ENCODE results near the gene ZNF207. TPM values are rescaled to one million over a fixed set of nuclear protein-coding genes. Genes with fewer than 3 reads are reported as not detected.
A peak's percentile ranks its signal among the peaks of the same experiment; 100 is the strongest.

ZNF207 gene
- total RNA-seq, 2 experiments from 2014 or later = 189 to 201 TPM

DNA sequence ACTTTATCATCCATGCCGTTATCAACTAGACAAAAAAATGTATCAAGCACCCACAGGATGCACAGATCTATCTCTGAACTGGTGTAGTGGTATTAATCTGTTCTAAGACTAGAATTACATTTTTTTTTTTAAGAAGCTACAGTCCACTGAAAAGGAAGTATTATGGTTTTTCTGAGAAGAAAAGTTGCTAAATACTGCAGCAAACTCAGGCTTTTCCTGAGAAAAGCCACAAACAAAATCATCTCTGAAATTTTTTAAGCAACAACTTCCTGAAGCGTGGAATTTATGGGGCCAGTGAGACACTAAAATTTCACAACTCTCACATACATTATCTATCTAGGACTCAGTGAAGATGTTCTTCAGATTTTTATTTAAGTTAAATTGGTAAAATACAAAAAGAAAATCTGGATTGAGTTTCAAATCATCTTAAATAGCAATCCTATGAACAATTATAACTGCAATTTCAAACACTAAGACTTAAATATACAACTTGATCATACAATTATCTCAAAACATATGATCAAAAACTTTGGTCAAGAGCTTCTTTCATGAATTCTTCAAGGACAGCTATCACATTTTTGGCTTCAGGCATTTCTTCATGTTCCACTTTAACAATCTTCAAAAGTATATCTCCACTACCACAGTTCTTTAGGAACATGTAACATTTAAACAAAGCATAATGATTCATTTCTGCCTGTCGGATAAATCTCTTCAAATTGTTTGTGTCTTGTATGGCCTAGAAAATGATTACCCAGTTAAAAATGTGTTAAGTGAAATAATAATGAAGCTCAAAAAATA is 18.5 kb upstream of the ZNF207 start:
- ChIA-PET POLR2A (interaction anchor here (1.2 to 1.6 kb wide), 2 partner anchors 10 to 11 kb away, joined by 4 read pairs; no protein-coding TSS in a partner anchor), CTCF (interaction anchor here (0.8 to 1.7 kb wide), 7 partner anchors 8 to 131 kb away, joined by 3 to 9 read pairs (median 4); partner anchors contain the start of gene C17orf75)
- H3K4me3 Mint-ChIP-seq = peak overlapping the region; percentile 3
- H3K9me3 Mint-ChIP-seq = no peaks in the 10 kb centered on the region
- peaks cover 31% of the 10 kb centered on the region for H3K4me1 Mint-ChIP-seq (ENCODE audit: low read depth)
- no peaks in the 10 kb centered on the region for H3K27me3 Mint-ChIP-seq
- ATAC-seq (peak; percentile 77), DNase-seq (no peak)
- H3K36me3 Mint-ChIP-seq (ENCODE audit: low read depth) = peaks cover 27% of the 10 kb centered on the region
- intact Hi-C loops (cut with micrococcal nuclease) = no loop called here
- TF ChIP-seq, protein P1, sequence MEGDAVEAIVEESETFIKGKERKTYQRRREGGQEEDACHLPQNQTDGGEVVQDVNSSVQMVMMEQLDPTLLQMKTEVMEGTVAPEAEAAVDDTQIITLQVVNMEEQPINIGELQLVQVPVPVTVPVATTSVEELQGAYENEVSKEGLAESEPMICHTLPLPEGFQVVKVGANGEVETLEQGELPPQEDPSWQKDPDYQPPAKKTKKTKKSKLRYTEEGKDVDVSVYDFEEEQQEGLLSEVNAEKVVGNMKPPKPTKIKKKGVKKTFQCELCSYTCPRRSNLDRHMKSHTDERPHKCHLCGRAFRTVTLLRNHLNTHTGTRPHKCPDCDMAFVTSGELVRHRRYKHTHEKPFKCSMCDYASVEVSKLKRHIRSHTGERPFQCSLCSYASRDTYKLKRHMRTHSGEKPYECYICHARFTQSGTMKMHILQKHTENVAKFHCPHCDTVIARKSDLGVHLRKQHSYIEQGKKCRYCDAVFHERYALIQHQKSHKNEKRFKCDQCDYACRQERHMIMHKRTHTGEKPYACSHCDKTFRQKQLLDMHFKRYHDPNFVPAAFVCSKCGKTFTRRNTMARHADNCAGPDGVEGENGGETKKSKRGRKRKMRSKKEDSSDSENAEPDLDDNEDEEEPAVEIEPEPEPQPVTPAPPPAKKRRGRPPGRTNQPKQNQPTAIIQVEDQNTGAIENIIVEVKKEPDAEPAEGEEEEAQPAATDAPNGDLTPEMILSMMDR (IDR thresholded peaks at IDR 0.05) = no peak
- peak overlapping the region; percentile 79 for H3K27ac Mint-ChIP-seq

DNA sequence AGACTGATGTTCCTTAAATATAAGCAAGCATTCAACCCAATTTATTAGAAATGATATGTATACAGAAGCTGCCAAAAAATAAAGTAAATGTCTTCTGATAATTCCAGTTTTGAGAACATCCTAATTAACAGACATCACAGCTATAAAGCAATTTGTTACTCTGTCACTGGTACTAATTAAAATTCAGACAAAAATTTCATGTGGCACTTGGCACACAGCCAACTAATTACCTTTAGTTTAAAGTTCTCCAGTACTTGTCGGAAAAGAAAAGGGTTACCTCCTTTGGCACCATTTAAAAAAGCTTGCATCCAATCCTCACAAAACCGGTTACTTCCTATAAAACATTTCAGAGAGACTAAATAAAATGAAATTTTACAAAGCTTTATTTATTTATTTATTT is 16.8 kb upstream of the ZNF207 start:
- ATAC-seq = no peak
- Mint-ChIP-seq H3K9me3 (no peaks in the 10 kb centered on the region), H3K36me3 (ENCODE audit: low read depth) (peaks cover 32% of the 10 kb centered on the region), H3K4me3 (no peak overlapping the region), H3K27ac (no peak overlapping the region), H3K4me1 (ENCODE audit: low read depth) (peaks cover 24% of the 10 kb centered on the region), H3K27me3 (no peaks in the 10 kb centered on the region)
- POLR2A ChIA-PET = interaction anchor here (0.8 to 0.9 kb wide), 2 partner anchors 55 to 80 kb away, joined by 3 read pairs; no protein-coding TSS in a partner anchor
- DNase-seq = no peak
- CTCF ChIA-PET = interaction anchor here (1.1 to 2.1 kb wide), 3 partner anchors 9 to 129 kb away, joined by 3 to 10 read pairs (median 4); partner anchors contain the start of gene C17orf75
- TF ChIP-seq, protein P1 (IDR thresholded peaks at IDR 0.05) = no peak
- intact Hi-C loops (cut with micrococcal nuclease) = no loop called here

DNA sequence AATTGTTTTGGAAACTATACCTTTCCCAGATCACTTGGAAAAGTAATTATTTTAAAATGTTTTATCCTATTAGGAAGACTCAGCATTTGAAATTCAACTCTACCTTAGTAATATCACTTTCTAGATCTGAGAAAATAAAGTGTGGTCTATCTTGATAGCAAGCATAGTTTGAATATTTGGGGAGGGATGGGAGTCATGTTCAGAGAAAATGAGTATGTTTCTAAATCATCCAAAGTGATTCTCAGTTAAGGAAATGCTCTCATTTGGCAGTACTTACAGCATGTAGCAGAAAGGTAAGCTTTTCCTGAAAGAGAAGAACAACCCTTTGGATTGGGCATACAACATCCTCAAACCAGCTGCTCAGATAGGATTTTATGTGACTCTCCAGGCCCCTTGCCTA is 14.9 kb upstream of the ZNF207 start:
- H3K4me3 Mint-ChIP-seq = no peak overlapping the region
- peaks cover 26% of the 10 kb centered on the region for H3K4me1 Mint-ChIP-seq (ENCODE audit: low read depth)
- H3K27ac Mint-ChIP-seq = no peak overlapping the region
- CTCF ChIA-PET = interaction anchor here (1.0 to 1.6 kb wide), 4 partner anchors 8 to 109 kb away, joined by 3 to 6 read pairs (median 3); partner anchors contain the start of gene PSMD11
- no peak for DNase-seq
- intact Hi-C loops (cut with micrococcal nuclease) = no loop called here
- H3K36me3 Mint-ChIP-seq (ENCODE audit: low read depth) = peaks cover 33% of the 10 kb centered on the region
- TF ChIP-seq, protein P1 (IDR thresholded peaks at IDR 0.05) = no peak
- no peak for ATAC-seq
- POLR2A ChIA-PET = interaction anchor here (1.6 kb wide), 1 partner anchor 19 kb away, joined by 3 read pairs; no protein-coding TSS in a partner anchor
- no peaks in the 10 kb centered on the region for H3K27me3 Mint-ChIP-seq
- H3K9me3 Mint-ChIP-seq = no peaks in the 10 kb centered on the region

DNA sequence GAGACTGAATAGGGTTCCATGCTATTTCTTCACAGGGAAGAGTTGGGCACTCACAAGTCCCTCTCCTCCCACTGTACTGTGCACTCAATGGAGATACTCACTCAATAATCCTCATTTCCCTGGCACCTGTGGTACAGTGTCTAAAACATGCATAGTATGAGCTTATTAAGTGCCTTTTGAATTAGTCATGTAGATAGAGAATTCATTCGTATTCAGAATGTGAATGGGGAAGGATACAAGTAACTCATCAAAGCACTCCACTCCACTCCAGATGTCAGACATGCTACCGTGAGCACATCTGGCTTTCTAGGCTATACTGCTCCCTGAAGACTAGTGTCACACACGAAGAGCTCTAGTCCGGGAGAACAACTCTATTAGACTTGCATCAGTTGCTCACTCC is 14.3 kb upstream of the ZNF207 start:
- no peak for DNase-seq
- TF ChIP-seq, protein P1 (IDR thresholded peaks at IDR 0.05) = no peak
- no peaks in the 10 kb centered on the region for H3K9me3 Mint-ChIP-seq
- ATAC-seq = no peak
- H3K4me1 Mint-ChIP-seq (ENCODE audit: low read depth) = peaks cover 21% of the 10 kb centered on the region
- intact Hi-C loops (cut with micrococcal nuclease) = no loop called here
- H3K36me3 Mint-ChIP-seq (ENCODE audit: low read depth) = peaks cover 31% of the 10 kb centered on the region
- POLR2A ChIA-PET = interaction anchor here (1.6 kb wide), 1 partner anchor 20 kb away, joined by 3 read pairs; no protein-coding TSS in a partner anchor
- H3K4me3 Mint-ChIP-seq = no peak overlapping the region
- no peaks in the 10 kb centered on the region for H3K27me3 Mint-ChIP-seq
- H3K27ac Mint-ChIP-seq = no peak overlapping the region
- CTCF ChIA-PET = interaction anchor here (1.0 to 1.6 kb wide), 3 partner anchors 9 to 16 kb away, joined by 3 to 6 read pairs (median 3); no protein-coding TSS in a partner anchor

Measured in activated CD8-positive, alpha-beta T cell treated with anti-CD3 and anti-CD28 coated beads for 36 hours (primary cell).